H1 (cell line): Measurements from ENCODE around the gene OLA1.

Source experiments
- CTCF ChIP-seq, 3 experiments: IDR thresholded peaks; 1 replicate in 2 of 3; 2 replicates in 1 of 3; pipeline versions ENCODE4 v1.5.1 to v1.6.1; 2011; ENCODE audit warnings: low read length in 3 of 3, mild to moderate bottlenecking in 3 of 3, inconsistent platforms in 2 of 3, low read depth in 1 of 3, moderate library complexity in 1 of 3; ENCODE audit not compliant: insufficient read depth in 1 of 3; ENCODE audit errors: control extremely low read depth in 1 of 3
- POLR2AphosphoS5 ChIP-seq: IDR thresholded peaks from 2 replicates; pipeline ENCODE4 v1.6.1; 2011; ENCODE audit warnings: low read depth, low read length
- SRF ChIP-seq: IDR thresholded peaks from 2 replicates; pipeline ENCODE4 v1.6.1; 2011; ENCODE audit warnings: mild to moderate bottlenecking, low read depth, low read length, moderate library complexity
- TAF7 ChIP-seq: optimal IDR thresholded peaks from 2 replicates; pipeline ENCODE3; 2011; ENCODE audit warnings: low read depth, mild to moderate bottlenecking, inconsistent platforms, low read length, moderate library complexity, borderline replicate concordance

DNA sequence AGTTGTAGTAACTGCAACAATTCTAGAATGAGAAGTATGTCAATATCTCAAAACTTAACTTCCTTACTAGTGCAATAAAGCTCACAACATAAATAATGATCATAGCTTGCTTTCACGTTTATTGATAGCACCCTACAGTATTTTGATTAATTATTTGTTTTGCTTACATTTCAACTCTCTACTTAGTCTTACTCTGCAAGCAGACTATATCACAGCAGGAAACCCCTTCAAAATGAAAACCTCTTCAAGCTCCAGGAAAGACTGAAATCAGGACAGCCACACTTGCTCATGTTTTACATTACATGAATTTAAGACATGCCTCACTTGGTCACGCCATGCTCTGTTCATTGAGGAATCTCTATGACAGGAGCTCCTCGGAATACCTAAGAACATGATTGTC is 3.3 kb downstream of the OLA1 start:
- TF ChIP-seq POLR2AphosphoS5: no peak
- no peak for TF ChIP-seq CTCF (IDR thresholded peaks at IDR 0.05; ENCODE audit: control extremely low read depth in 1 of 3, insufficient read depth in 1 of 3, low read depth in 1 of 3, low read length in 3 of 3)
- TF ChIP-seq TAF7: no peak
- no peak for TF ChIP-seq SRF
